Motor neuron (in vitro differentiated cells): ENCODE measurements around the gene FGGY. TPM values are rescaled to one million over a fixed set of nuclear protein-coding genes. Genes with fewer than 3 reads are reported as not detected.
"Not testable (repeated sequence)": the region's sequence is repeated elsewhere in the genome, so short reads cannot be mapped to it uniquely, and the experiment has no call there.

Source experiments
- ATAC-seq, 8 experiments: fragments of 200-7000 bp; cut with Tn5 transposase; replicated peaks in 6 of 8; 2 replicates each; pipeline ENCODE4 v1.8.0; 2021; ENCODE audit warnings: mild to moderate bottlenecking in 8 of 8, moderate library complexity in 8 of 8
- H3K27ac ChIP-seq, 2 donors: fragments of 250-450 bp; sonication (Bioruptor Pico); 2 replicates each; pipeline ENCODE4 v1.9.0; 2021; ENCODE audit warnings: antibody characterized with exemption in 2 of 2, mild to moderate bottlenecking in 2 of 2, moderate library complexity in 1 of 2
- H3K4me1 ChIP-seq, 2 donors: fragments of 250-450 bp; sonication (Bioruptor Pico); replicated peaks in 1 of 2; 2 replicates each; pipeline ENCODE4 v1.6.1; 2021; ENCODE audit warnings: antibody characterized with exemption in 2 of 2, mild to moderate bottlenecking in 2 of 2, moderate library complexity in 1 of 2
- H3K4me3 ChIP-seq, 5 donors: fragments of 250-450 bp; sonication (Bioruptor Pico); 2 replicates each; pipeline ENCODE4 v1.9.0; 2021; ENCODE audit warnings: antibody characterized with exemption in 5 of 5, mild to moderate bottlenecking in 5 of 5, moderate library complexity in 4 of 5
- WGBS, 10 experiments: fragments of 450-650 bp; shearing (Covaris generic); methylation state at CpG; one replicate each; pipeline ENCODE4 v1.0.0; 2022; 5-methylcytosine and 5-hydroxymethylcytosine counted together
- in situ Hi-C, 9 experiments: fragments of 400-800 bp; cut with MboI; loops; one replicate each; pipeline ENCODE4 v1.15.0; 2021; ENCODE audit warnings: low sequenced_read_pairs in 9 of 9, low pct_unique_long_range_greater_than_20kb in 2 of 9; ENCODE audit not compliant: unreplicated experiment in 9 of 9
- total RNA-seq, 8 experiments: library from RNA; unstranded; fragments of 300-600 nt; gene quantifications; 2 replicates each; pipeline versions ENCODE4 v1.2.3 to v1.2.4, GENCODE V29; 2022

Gene FGGY
- total RNA-seq, 8 experiments from 2014 or later: 8.4 to 33.0 (median 18.6) TPM

DNA sequence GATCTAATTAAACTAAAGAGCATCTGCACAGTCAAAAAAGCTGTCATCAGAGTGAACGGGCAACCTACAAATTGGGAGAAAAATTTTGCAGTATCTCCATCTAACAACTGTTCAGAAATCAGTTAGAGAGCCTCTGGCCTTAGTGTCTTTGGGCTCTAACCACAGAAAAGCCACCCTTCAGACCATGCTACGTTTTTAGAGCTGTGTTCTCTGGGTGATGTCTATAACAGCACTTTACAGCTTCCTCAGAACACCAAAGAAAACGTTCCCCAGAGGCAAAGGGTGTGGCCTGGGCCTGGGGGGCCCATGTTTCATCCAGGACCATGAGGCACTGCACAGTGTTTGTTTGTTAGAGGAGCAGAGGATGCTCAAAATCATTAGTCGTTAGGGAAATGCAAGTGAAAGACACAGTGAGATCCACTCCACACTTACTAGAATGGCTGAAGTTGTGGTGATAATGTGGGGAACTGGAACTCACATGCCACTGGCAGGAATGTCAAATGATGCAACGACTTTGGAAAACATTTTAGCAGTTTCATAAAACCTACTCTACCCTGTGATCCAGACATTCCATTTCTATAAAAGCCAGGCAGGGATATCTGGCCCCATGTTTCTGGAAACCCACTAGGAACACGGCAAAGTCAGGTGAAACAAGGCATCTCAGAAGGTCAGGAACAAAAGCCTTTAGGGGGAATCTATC, 267.4 kb downstream of the FGGY start:
- ATAC-seq: peak in 1 of 8 experiments; percentile 7
- Histone ChIP-seq H3K4me1 (no peaks in the 10 kb centered on the region), H3K4me3 (no peak overlapping the region), H3K27ac (no peak overlapping the region)
- 23 to 100% (median 67%) methylated on average over 1 to 6 of the region's 6 CpGs; no CpG with 5 or more reads in 1 of the 10 experiments for WGBS, 10 experiments
- in situ Hi-C loops: no loop called here

DNA sequence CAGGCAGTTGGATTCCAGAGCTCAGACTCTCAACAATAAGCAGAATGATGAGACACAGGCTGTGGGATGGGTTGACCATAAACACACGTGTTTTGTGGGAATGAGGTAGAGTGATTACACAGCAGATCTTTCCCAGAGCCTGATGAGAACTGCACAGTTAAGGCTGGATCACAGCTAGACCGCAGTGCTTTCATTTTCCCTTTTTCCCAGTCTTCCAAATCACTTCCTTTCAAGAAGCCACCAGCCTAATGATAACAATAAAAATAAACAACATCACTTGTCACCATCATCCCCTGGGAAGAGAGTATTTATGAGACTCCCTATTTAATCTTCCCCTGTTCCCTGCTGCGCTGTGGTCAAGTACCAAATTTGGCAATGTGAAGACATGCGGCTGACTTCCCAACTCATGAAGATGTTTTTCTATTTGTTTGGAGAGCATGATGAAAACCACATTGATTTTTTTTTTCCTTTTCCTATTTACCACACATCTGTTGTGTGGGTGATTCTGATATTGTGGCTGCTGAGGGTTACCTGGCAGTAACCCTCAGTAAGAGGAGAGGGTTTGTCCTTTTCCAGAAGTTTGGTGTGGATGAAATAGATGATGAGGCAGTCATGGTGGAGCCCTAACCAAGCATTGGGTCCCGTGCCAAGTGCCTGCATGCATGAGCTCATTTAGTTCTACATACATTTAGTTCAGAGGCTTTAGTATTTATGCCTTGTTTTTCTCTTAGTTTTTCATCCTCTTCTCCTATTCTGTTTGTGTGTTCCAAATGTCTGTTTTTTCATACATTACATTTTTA, 268.9 kb downstream of the FGGY start:
- Histone ChIP-seq H3K4me1 (no peaks in the 10 kb centered on the region), H3K27ac (no peak overlapping the region), H3K4me3 (no peak overlapping the region)
- ATAC-seq: peak in 2 of 8 experiments; percentile 88 to 92
- WGBS, 10 experiments: 0 to 100% (median 87%) methylated on average over 1 to 5 of the region's 5 CpGs
- in situ Hi-C loops: no loop called here

DNA sequence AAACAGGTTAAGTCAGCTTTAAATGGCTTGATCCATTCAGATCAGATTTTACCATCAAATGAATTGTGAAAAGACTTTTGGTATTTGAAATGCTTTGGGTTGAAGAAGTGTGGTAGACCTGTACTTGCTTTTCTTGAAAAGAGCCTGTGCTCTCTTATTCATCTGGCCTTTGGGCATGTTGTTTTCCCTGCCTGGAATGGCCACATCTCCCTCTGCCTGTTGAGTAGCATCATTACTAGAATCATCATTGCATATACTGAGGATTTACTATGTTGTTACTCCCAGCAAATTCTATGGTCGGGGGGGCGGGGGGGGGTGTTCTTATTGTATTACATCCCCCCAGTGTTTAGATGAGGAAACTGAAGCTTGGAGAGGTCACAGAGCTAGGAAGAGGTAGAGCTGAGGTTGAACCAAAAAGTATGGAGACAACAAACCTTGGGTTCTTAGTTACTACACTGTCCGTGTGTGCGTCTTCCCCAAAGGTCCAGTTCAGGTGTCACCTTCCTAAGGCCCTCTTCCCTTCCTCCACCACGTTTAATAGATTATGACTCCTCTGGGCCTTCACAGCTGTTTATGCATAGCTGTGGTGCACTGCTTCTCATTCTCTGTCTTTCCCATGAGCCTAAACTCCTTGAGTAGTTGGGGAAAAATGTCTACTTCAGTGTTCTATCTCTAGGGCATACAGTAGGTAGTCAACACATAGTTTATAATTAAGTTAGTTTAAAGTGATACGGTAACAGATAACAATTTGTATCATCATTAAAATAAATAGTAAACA, 271.5 kb downstream of the FGGY start:
- WGBS, 10 experiments: 46 to 100% (median 84%) methylated on average over 1 to 4 of the region's 6 CpGs
- no peak overlapping the region for H3K4me3 ChIP-seq
- no peaks in the 10 kb centered on the region for H3K4me1 ChIP-seq
- ATAC-seq: peak in 1 of 8 experiments; percentile 34
- H3K27ac ChIP-seq: no peak overlapping the region
- in situ Hi-C loops: no loop called here

DNA sequence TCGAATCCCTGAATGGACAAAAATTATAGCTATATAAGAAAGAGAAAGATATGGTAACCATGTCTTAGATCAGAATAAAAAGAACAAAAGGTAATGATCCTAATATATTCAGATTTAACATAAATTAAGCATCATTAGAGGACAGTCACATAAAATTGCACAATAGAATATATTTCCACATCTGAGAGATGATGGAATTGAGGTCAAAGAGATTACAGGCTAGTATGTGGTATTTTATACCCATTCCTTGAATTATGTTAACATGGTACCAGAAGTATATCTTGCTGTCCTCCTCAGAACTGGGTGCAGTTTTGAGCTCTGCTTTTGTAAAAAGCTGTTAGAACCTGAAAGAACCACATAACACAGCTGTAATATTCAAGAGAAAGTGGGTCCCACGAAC, 272.3 kb downstream of the FGGY start:
- Histone ChIP-seq H3K4me3 (no peak overlapping the region), H3K27ac (no peak overlapping the region), H3K4me1 (no peaks in the 10 kb centered on the region)
- 33 to 96% (median 89%) methylated on average over 1 to 2 of the region's 2 CpGs for WGBS, 10 experiments
- in situ Hi-C loops: no loop called here
- no peak for ATAC-seq

DNA sequence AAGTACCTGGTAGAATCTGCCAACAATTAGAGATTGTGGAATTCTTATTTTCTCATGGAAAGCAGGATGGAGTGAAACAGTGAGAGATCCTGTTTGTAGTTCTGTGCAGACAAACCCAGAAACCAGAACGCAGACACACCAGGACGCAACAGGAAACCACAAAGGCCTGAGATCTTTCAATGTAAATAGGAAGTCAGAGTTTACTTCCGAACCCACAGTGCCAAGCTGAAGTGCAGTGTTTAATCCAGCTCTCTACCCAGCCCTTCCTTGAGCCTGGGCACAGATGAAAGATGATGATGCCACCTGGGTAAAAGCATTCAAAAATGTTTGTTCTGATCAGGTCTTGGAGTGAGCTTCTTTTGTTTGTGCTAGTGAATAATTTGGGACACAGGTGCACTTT, 273.6 kb downstream of the FGGY start:
- Histone ChIP-seq H3K4me1 (no peaks in the 10 kb centered on the region), H3K4me3 (no peak overlapping the region), H3K27ac (no peak overlapping the region)
- in situ Hi-C loops: no loop called here
- 79 to 100% (median 89%) methylated on average over 2 to 3 of the region's 3 CpGs for WGBS, 10 experiments
- no peak for ATAC-seq

DNA sequence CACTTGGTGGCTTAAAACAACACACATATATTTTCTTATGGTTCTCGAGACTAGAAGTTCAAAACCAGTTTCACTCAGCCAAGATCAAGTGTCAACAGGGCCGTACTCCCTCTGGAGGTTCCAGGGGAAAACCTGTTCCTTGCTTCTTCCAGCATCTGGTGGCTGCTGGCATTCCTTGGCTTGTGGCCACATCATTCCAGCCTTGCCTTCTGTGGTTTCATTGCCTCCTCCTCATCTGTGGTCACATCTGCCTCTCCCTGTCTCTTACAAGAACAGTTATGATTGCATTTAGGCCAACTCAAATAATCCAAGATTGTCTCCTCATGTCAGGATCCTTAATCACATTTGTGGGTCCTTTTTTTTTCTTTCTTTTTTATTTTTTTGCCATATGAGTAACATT, 277.2 kb downstream of the FGGY start:
- no peak for ATAC-seq
- Histone ChIP-seq H3K4me1 (no peaks in the 10 kb centered on the region), H3K27ac (no peak overlapping the region), H3K4me3 (no peak overlapping the region)
- in situ Hi-C loops: no loop called here
- 25 to 100% (median 75%) methylated on average over 1 to 2 of the region's 2 CpGs; no CpG with 5 or more reads in 1 of the 10 experiments for WGBS, 10 experiments

DNA sequence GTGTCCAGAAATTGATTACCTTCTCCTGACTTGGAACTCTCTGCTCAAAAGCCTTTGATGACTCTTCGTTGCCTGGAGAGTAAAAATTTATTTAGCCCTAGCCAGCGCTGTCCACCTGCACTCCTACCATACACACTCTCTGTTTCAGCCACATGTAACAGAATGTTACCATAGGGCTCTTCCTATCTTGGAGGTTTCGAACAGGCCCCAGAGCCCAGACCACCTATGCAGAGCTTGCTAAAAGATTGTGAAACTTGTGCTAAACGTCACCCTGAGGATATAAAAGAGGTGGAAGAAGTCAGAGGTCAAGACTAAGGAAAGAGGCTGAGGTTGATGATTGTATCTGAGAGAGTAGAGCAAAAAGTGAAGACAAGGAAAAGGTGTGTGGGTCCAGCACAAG, 280.9 kb downstream of the FGGY start:
- Histone ChIP-seq H3K27ac (no peak overlapping the region), H3K4me1 (no peaks in the 10 kb centered on the region), H3K4me3 (no peak overlapping the region)
- ATAC-seq: no peak
- 20 to 92% (median 83%) methylated on average over 1 to 4 of the region's 4 CpGs; no CpG with 5 or more reads in 2 of the 10 experiments for WGBS, 10 experiments
- in situ Hi-C loops: no loop called here

DNA sequence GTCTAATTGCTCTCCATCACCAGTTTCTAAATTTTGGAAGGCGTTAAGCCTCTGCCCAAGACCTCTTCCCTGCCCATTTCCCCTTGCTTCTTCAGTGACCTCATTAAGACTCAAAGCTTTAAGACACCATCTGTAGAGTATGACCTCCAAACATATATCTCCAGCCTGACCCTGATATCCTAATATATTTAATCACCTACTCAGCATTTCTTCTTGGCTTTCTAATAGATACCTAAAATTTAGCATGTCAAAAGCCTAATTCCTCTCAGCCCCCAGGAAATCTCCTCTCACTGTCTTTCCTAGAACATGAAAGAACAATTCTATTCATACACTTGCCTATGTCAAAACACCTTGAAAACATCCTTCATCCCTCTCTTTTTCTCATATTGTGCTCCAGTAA, 282.3 kb downstream of the FGGY start:
- in situ Hi-C loops: no loop called here
- Histone ChIP-seq H3K4me3 (no peak overlapping the region), H3K27ac (no peak overlapping the region), H3K4me1 (no peaks in the 10 kb centered on the region)
- ATAC-seq: no peak
- 80 to 100% (median 89%) methylated on average over 1 of the region's 1 CpG; no CpG with 5 or more reads in 2 of the 10 experiments for WGBS, 10 experiments

DNA sequence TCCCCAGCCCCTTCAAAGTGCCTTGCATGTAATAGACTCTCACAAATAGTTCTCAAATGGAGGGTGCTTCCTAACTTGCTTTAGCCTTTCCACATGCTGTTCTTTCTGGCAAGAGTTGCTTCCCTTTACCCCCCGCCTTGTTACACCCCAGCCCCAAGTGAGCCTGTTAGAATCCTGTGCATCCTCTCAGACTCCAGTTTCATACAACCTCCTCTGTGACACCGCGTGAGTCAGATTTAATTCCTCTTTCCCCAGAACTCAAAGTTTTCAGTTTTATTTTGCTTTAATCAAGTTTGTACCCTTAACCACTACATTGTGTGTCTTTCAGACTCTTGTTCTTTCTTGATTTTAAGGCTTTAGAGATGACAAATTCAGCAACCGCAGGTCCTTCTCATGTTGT, 283.4 kb downstream of the FGGY start:
- no peak for ATAC-seq
- no peaks in the 10 kb centered on the region for H3K4me1 ChIP-seq
- no peak overlapping the region for H3K27ac ChIP-seq
- H3K4me3 ChIP-seq: no peak overlapping the region
- in situ Hi-C loops: no loop called here
- WGBS, 10 experiments: 74 to 100% (median 98%) methylated on average over 1 to 4 of the region's 4 CpGs

DNA sequence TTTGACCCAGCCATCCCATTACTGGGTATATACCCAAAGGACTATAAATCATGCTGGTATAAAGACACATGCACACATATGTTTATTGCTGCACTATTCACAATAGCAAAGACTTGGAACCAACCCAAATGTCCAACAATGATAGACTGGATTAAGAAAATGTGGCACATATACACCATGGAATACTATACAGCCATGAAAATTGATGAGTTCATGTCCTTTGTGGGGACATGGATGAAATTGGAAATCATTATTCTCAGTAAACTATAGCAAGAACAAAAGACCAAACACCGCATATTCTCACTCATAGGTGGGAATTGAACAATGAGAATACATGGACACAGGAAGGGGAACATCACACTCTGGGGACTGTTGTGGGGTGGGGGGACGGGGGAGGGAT, 295.5 kb downstream of the FGGY start:
- in situ Hi-C loops, ATAC-seq, H3K4me3 ChIP-seq, H3K27ac ChIP-seq: not testable (repeated sequence)
- 100% methylated on average over 1 of the region's 2 CpGs; no CpG with 5 or more reads in 9 of the 10 experiments for WGBS, 10 experiments
- H3K4me1 ChIP-seq: peaks cover 5 to 10% of the 10 kb centered on the region in 2 donors

DNA sequence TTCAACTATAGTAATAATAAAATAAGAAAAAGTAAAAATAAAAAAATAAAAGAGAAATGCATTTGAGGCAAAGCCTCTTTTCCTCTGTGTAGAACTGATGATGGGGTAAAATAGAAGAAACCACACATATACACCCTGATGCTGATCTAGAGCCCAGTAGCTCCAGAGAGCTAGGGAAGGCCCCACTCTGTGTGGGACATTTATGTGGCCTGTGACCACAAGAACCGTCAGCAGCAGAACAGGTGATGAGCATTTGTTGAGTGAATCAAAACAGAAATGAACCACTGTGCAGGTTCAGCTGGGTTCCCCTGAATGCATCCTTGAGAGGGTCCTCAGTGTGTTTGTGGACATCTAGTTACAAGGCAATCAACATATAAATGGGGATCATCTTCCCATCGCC, 296.0 kb downstream of the FGGY start:
- in situ Hi-C loops: no loop called here
- Histone ChIP-seq H3K27ac (no peak overlapping the region), H3K4me3 (no peak overlapping the region), H3K4me1 (peaks cover 5 to 10% of the 10 kb centered on the region in 2 donors)
- WGBS, 10 experiments: 62 to 100% (median 80%) methylated on average over 1 to 2 of the region's 2 CpGs; no CpG with 5 or more reads in 3 of the 10 experiments
- ATAC-seq: no peak

DNA sequence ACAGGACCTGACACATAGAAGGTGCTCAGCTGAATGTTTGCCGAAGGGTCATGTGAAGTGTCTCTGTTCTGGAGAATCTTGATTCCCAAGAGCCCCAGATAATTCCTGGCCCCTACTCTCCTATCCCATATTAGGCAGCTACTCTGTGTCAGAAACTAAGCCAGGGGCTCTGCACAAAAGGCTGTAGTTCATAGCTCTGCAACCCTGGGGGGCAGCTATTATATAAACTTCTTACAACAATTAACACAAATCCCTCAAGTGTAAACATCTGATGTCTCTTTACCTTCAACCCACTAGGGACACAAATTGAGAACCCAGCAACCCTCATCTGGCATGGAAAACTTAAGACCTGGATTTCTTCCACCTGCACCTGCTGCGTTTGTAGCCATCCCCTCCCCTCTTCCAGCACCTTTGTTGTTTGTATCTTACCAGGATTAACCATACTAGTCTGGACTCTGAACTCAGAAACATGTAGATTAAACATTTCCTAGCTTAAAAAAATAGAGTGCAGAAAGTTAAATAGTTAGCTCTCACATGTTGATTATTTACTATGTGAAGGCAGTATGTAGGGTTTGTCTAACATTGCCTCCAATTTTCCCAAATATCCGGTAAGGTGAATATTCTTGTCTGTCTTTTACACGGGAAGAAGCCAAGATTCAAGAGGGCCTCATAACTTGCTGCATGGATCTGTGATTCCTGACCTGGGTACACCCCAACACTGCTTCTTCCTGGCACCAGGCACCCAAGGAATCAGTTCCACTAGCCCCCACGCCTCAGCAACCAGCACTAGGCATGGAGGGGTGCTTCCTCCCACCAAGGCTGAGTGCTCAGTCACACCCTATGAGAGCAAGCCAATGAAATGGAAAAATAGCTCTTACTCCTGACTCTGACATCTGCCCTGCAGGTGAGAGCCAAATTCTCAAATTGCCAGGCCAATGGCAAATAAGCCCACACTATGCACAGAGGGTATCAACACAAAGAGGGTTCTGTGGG, 297.2 kb downstream of the FGGY start:
- ATAC-seq: no peak
- WGBS, 10 experiments: 62 to 100% (median 86%) methylated on average over 2 to 5 of the region's 5 CpGs; no CpG with 5 or more reads in 1 of the 10 experiments
- H3K27ac ChIP-seq: no peak overlapping the region
- in situ Hi-C loops: no loop called here
- peaks cover 5 to 10% of the 10 kb centered on the region in 2 donors for H3K4me1 ChIP-seq
- no peak overlapping the region for H3K4me3 ChIP-seq
